ENCODE measurements around the gene RASA1. TPM values are rescaled to one million over a fixed set of nuclear protein-coding genes. Genes with fewer than 3 reads are reported as not detected.

Gene RASA1
- total RNA-seq, 1 experiment from 2014 or later, result 29.0 TPM

DNA sequence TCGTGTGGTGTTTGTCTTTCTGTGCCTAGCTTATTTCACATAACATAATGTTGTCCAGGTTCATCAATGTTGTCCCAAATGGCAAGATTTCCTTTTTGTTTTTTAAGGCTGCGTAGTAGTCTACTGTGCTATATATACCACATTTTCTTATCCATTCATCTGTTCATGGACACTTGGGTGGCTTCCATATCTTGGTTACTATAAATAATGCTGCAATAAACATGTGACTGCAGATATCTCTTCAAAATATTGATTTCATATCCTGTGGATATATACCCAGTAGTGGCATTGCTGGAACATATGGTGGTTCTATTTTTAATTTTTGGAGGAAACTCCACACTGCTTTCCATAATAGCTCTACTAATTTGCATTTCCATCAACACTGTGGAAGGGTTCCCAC, 170.5 kb downstream of the RASA1 start:
- H3K27me3 ChIP-seq (ENCODE audit: control insufficient read depth, insufficient read depth, low read length), result no peaks in the 10 kb centered on the region
- ChIA-PET CTCF (no interaction called here), POLR2A (no interaction called here)
- no peaks in the 10 kb centered on the region for H3K4me1 ChIP-seq (ENCODE audit: control insufficient read depth, insufficient read depth, low read length)
- H3K36me3 ChIP-seq (ENCODE audit: control insufficient read depth, insufficient read depth, low read length), result no peaks in the 10 kb centered on the region
- no peak overlapping the region for H3K27ac ChIP-seq (ENCODE audit: low read length)
- DNase-seq (ENCODE audit: low read depth, low spot score) (no peak), ATAC-seq (no peak)
- in situ Hi-C loops (cut with HindIII; ENCODE audit: low pct_unique_long_range_greater_than_20kb, low sequenced_read_pairs) (no loop called here), intact Hi-C loops (cut with micrococcal nuclease; ENCODE audit: unreplicated experiment) (no loop called here)
- TF ChIP-seq CTCF (IDR thresholded peaks at IDR 0.05) (no peak), TCF7L2 (IDR thresholded peaks at IDR 0.05; ENCODE audit: low read depth, low read length) (no peak), SIN3A (IDR thresholded peaks at IDR 0.05; ENCODE audit: borderline replicate concordance, insufficient read depth, low read depth, low read length) (no peak), POLR2AphosphoS5 (IDR thresholded peaks at IDR 0.05; ENCODE audit: low read depth, low read length) (no peak)
- TF ChIP-seq, protein P1, sequence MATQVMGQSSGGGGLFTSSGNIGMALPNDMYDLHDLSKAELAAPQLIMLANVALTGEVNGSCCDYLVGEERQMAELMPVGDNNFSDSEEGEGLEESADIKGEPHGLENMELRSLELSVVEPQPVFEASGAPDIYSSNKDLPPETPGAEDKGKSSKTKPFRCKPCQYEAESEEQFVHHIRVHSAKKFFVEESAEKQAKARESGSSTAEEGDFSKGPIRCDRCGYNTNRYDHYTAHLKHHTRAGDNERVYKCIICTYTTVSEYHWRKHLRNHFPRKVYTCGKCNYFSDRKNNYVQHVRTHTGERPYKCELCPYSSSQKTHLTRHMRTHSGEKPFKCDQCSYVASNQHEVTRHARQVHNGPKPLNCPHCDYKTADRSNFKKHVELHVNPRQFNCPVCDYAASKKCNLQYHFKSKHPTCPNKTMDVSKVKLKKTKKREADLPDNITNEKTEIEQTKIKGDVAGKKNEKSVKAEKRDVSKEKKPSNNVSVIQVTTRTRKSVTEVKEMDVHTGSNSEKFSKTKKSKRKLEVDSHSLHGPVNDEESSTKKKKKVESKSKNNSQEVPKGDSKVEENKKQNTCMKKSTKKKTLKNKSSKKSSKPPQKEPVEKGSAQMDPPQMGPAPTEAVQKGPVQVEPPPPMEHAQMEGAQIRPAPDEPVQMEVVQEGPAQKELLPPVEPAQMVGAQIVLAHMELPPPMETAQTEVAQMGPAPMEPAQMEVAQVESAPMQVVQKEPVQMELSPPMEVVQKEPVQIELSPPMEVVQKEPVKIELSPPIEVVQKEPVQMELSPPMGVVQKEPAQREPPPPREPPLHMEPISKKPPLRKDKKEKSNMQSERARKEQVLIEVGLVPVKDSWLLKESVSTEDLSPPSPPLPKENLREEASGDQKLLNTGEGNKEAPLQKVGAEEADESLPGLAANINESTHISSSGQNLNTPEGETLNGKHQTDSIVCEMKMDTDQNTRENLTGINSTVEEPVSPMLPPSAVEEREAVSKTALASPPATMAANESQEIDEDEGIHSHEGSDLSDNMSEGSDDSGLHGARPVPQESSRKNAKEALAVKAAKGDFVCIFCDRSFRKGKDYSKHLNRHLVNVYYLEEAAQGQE (IDR thresholded peaks at IDR 0.05; ENCODE audit: insufficient read depth in 1 of 2, low read depth in 2 of 2, low read length in 1 of 2), result no peak
- H3K9me3 ChIP-seq (ENCODE audit: control insufficient read depth, insufficient read depth, low read depth, low read length), result no peaks in the 10 kb centered on the region
- H3K4me3 ChIP-seq (ENCODE audit: low read depth in 2 of 2, low read length in 2 of 2), result no peak overlapping the region
- BruUV-seq (replicated peaks), result no TSS peak

Other genes with a start within 250 kb of the RASA1 start
- 44.0 TPM for gene CCNH, start 145.0 kb downstream of the RASA1 start, total RNA-seq (2021; ENCODE audit: unreplicated experiment)